GM15510 (cell line): ENCODE measurements around the gene NCKIPSD.

Experiments used
- POLR2A ChIP-seq: IDR thresholded peaks from 3 replicates; pipeline ENCODE4 v1.6.1; 2011; ENCODE audit warnings: borderline replicate concordance; ENCODE audit not compliant: insufficient read length; ENCODE audit errors: extremely low read depth

The NCKIPSD gene

GRCh38 chr3:48639944-48640606, 45.6 kb downstream of the NCKIPSD start:
- TF ChIP-seq POLR2A = no peak

- TF ChIP-seq POLR2A = no peak
These were observed 48.4 kb downstream of the NCKIPSD start for GRCh38 chr3:48637305-48637704.

GRCh38 chr3:48636149-48636655, 49.5 kb downstream of the NCKIPSD start:
- no peak for TF ChIP-seq POLR2A

GRCh38 chr3:48635222-48636021, 50.3 kb downstream of the NCKIPSD start, which contains the start of gene SLC26A6:
Gene SLC26A6 (minus strand): TSS chr3:48635461. CDS start chr3:48635393, 68 bp downstream.
- TF ChIP-seq POLR2A = peak; percentile 64

DNA sequence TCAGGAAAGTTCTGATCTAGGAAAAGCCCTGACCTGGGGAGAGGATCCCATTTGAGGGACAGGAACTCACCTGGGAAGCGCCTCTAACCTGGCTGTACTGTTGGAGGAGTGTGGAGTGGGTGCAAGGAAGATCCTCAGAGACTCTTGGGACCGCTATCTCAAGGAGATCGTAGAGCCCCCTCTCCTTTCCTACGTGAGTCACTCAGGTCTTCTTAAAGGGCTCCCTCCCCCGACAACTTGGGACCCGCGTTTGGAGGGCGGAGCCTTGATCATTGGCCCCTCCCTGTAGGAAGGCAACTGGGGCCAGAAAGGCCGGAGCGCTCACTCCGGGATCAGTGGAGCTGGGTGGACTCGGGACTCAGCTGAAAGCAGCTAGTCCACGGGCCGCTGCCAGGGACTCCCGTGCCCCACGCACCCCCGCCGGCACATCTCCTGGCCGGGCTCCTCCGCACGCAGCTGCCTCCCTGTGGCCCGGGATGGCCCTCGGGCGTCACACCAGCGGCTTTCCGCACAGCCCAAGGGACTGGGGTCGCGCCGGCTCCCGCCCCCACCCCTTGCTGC, 51.0 kb downstream of the NCKIPSD start:
- TF ChIP-seq POLR2A = no peak

DNA sequence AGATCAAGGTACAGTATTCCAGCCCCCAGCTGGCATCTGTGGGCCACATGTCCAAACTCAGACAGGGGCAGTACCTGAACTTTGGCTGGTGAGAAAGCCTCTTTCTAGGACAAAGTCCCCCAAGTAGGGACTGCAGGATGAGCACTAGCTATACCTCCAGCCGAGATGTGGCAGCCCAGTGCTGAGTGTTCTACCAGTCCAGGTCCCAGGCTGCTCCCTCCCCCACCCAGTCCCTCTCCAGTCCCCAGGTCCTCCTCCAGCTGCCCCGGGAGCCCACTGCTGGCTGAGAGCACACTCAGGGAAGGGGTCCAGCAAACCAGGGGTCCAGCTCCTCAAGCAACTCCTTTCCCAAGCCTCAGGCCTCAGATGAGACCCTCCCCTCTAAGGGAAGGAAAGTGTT, 52.0 kb downstream of the NCKIPSD start:
- no peak for TF ChIP-seq POLR2A

- no peak for TF ChIP-seq POLR2A
These were observed 52.5 kb downstream of the NCKIPSD start for GRCh38 chr3:48633256-48633655.

- no peak for TF ChIP-seq POLR2A
These were observed 53.9 kb downstream of the NCKIPSD start for GRCh38 chr3:48631516-48632448.

DNA sequence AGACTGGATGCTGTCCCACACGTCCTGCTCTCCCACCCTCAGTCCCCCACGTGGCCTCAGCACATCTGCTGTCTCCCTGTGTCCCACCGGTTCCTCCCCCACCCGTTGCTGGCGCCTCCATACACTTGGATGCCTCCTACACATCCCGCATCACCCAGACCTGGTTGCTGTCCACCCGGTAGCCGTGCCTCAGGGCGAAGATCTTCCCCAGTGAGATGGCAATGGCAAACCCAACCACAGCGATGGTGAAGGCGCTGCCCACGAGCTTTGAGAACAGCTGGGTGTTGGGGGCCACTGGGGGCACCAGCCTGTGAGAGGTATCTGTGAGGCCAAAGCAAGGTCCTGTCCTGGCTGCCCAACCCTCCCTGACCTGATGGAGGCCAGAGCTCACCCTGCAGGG, 54.9 kb downstream of the NCKIPSD start:
- TF ChIP-seq POLR2A = no peak

- no peak for TF ChIP-seq POLR2A
These were observed 55.3 kb downstream of the NCKIPSD start for GRCh38 chr3:48630407-48630806.

DNA sequence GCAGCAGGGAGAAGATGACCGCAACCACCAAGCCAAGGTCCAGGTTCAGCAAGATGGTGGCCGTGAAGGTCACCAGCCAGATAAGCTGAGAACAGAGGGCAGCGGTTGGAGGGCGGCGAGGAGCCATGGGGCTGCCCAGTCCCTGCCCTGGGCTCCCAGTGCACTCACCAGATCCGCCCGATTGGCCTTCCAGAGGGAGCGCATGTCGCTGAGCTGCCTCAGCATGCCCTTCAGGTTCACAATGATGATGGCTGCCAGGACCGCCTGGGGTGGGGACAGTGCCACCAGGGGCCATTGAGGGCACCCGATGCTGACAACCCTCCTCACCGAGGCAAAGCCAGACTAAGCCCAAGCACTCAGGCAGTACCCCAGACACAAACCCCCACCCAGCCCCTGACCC, 55.8 kb downstream of the NCKIPSD start:
- no peak for TF ChIP-seq POLR2A

- no peak for TF ChIP-seq POLR2A
These were observed 57.3 kb downstream of the NCKIPSD start for GRCh38 chr3:48628277-48629017.

DNA sequence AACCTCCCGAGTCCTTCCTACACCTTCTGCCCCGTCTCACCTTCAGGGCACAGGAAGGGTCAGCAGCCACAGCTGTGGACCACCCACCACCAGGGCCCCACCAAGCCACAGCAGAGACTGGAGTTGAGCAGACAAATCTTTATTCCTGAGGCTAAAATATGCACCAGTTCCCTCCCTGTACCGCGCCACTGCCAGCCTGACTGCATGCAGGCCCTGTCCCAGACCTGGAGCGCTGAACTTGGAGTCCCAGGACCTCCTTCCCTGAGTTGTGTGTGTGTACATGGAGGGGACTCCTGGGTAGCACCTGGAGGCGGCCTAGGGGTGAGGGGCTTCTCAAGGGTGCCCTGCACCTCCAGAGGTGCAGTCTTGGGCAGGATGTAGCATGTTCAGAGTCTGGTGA, 60.1 kb downstream of the NCKIPSD start:
- no peak for TF ChIP-seq POLR2A

- TF ChIP-seq POLR2A = no peak
These were observed 60.9 kb downstream of the NCKIPSD start for GRCh38 chr3:48624767-48625166.

GRCh38 chr3:48623851-48624547, 61.7 kb downstream of the NCKIPSD start:
- no peak for TF ChIP-seq POLR2A
